IMR-90 (cell line): ENCODE measurements around the gene TCF12. TPM values are rescaled to one million over a fixed set of nuclear protein-coding genes. Genes with fewer than 3 reads are reported as not detected.

Experiments used
- ATAC-seq: fragments of 200-7000 bp; cut with Tn5 transposase; 2 replicates; pipeline ENCODE4 v1.9.1; 2020; ENCODE audit warnings: low read depth, mild to moderate bottlenecking, moderate library complexity
- BruUV-seq: library from RNA; stranded (reverse); fragments of 400-500 nt; replicated peaks from 2 replicates; lab custom pipeline; 2021; lab: Mats Ljungman, UMichigan
- CTCF ChIA-PET: fragments of 300-600 bp; formaldehyde crosslinking; extraction: SDS; loops from one replicate; lab custom pipeline; 2021; ENCODE audit warnings: antibody characterized with exemption; lab: Yijun Ruan, JAX
- POLR2A ChIA-PET: fragments of 300-600 bp; sonication (Branson Sonifier 250); formaldehyde crosslinking; loops from one replicate; lab custom pipeline; 2022; ENCODE audit warnings: antibody characterized with exemption; ENCODE audit not compliant: unreplicated experiment; lab: Charles Lee
- DNase-seq: peaks from one replicate; pipeline ENCODE4 v3.0.0; 2013
- H2AFZ ChIP-seq: replicated peaks from 2 replicates; pipeline ENCODE3; 2013; ENCODE audit warnings: low read length, mild to moderate bottlenecking; ENCODE audit not compliant: poor library complexity
- H2AK5ac ChIP-seq: 2 replicates; pipeline ENCODE4 v1.6.1; 2013; ENCODE audit warnings: low read depth, low read length, inconsistent platforms
- H2AK9ac ChIP-seq: replicated peaks from 2 replicates; pipeline ENCODE3; 2013; ENCODE audit warnings: mild to moderate bottlenecking, low read depth, low read length, moderate library complexity; ENCODE audit not compliant: poor library complexity
- H2BK120ac ChIP-seq: 2 replicates; pipeline ENCODE4 v1.6.1; 2013; ENCODE audit warnings: low read depth, low read length, inconsistent platforms
- H2BK15ac ChIP-seq: 3 replicates; pipeline ENCODE4 v1.6.1; 2013; ENCODE audit warnings: low read depth, low read length, inconsistent platforms
- H2BK20ac ChIP-seq: 2 replicates; pipeline ENCODE4 v1.6.1; 2013; ENCODE audit warnings: low read depth, mild to moderate bottlenecking, inconsistent platforms, low read length, moderate library complexity
- H2BK5ac ChIP-seq: 2 replicates; pipeline ENCODE4 v1.6.1; 2013; ENCODE audit warnings: mild to moderate bottlenecking, low read depth, low read length, inconsistent platforms; ENCODE audit not compliant: poor library complexity, severe bottlenecking
- H3K14ac ChIP-seq: replicated peaks from 2 replicates; pipeline ENCODE4 v1.6.1; 2013; ENCODE audit warnings: low read depth, low read length, inconsistent platforms
- H3K18ac ChIP-seq: 2 replicates; pipeline ENCODE4 v1.6.1; 2013; ENCODE audit warnings: low read depth, low read length, control low read depth
- H3K23ac ChIP-seq: 2 replicates; pipeline ENCODE4 v1.6.1; 2013; ENCODE audit warnings: low read depth, low read length, inconsistent platforms
- H3K27ac ChIP-seq: 2 replicates; pipeline ENCODE4 v1.5.1; 2013; ENCODE audit warnings: mild to moderate bottlenecking, control low read depth, low read length; ENCODE audit not compliant: insufficient read depth
- H3K27me3 ChIP-seq: 2 replicates; pipeline ENCODE4 v1.6.1; 2013; ENCODE audit warnings: low read length; ENCODE audit not compliant: control insufficient read depth, insufficient read depth
- H3K36me3 ChIP-seq: 2 replicates; pipeline ENCODE4 v1.6.1; 2013; ENCODE audit warnings: low read length, mixed read lengths; ENCODE audit not compliant: control insufficient read depth, insufficient read depth
- H3K4ac ChIP-seq: 2 replicates; pipeline ENCODE4 v1.6.1; 2013; ENCODE audit warnings: low read depth, low read length, inconsistent platforms
- H3K4me1 ChIP-seq: 2 replicates; pipeline ENCODE4 v1.6.1; 2013; ENCODE audit warnings: low read length, mixed read lengths; ENCODE audit not compliant: control insufficient read depth, insufficient read depth
- H3K4me2 ChIP-seq: 2 replicates; pipeline ENCODE4 v1.6.1; 2013; ENCODE audit warnings: low read depth, mild to moderate bottlenecking, control low read depth, low read length, moderate library complexity
- H3K4me3 ChIP-seq: 2 replicates; pipeline ENCODE4 v1.5.1; 2013; ENCODE audit warnings: low read depth, mild to moderate bottlenecking, control low read depth, low read length, moderate library complexity; ENCODE audit not compliant: insufficient read depth
- H3K56ac ChIP-seq: 2 replicates; pipeline ENCODE4 v1.6.1; 2013; ENCODE audit warnings: low read length, inconsistent platforms; ENCODE audit not compliant: insufficient read depth; ENCODE audit errors: extremely low read depth
- H3K79me1 ChIP-seq, 2 experiments: 2 replicates each; pipeline ENCODE4 v1.6.1; 2013; ENCODE audit warnings: low read length in 2 of 2, inconsistent platforms in 1 of 2, low read depth in 1 of 2
- H3K9ac ChIP-seq: 2 replicates; pipeline ENCODE4 v1.6.1; 2013; ENCODE audit warnings: low read depth, low read length, control low read depth
- H3K9me1 ChIP-seq: 2 replicates; pipeline ENCODE4 v1.6.1; 2013; ENCODE audit warnings: low read length, inconsistent platforms; ENCODE audit not compliant: insufficient read depth
- H3K9me3 ChIP-seq: 2 replicates; pipeline ENCODE4 v1.6.1; 2013; ENCODE audit warnings: low read length; ENCODE audit not compliant: control insufficient read depth, insufficient read depth
- H4K20me1 ChIP-seq: 2 replicates; pipeline ENCODE4 v1.6.1; 2013; ENCODE audit warnings: low read length, inconsistent platforms; ENCODE audit not compliant: insufficient read depth
- H4K5ac ChIP-seq: 2 replicates; pipeline ENCODE4 v1.6.1; 2013; ENCODE audit warnings: mild to moderate bottlenecking, low read depth, low read length, control low read depth
- H4K8ac ChIP-seq, 2 experiments: 2 replicates each; pipeline ENCODE4 v1.6.1; 2013; ENCODE audit warnings: low read depth in 2 of 2, low read length in 2 of 2, control low read depth in 1 of 2, inconsistent platforms in 1 of 2
- H4K91ac ChIP-seq: 2 replicates; pipeline ENCODE4 v1.6.1; 2013; ENCODE audit warnings: low read depth, low read length, inconsistent platforms; ENCODE audit not compliant: insufficient read depth
- BHLHE40 ChIP-seq: fragments of 150-350 bp; IDR thresholded peaks from 2 replicates; pipeline ENCODE4 v1.6.1; 2016; ENCODE audit warnings: mild to moderate bottlenecking, low read depth, low read length
- CEBPB ChIP-seq: IDR thresholded peaks from 2 replicates; pipeline ENCODE4 v1.6.1; 2012; ENCODE audit warnings: low read depth, low read length, improper control_type of control experiment
- CHD1 ChIP-seq: IDR thresholded peaks from 2 replicates; pipeline ENCODE4 v1.6.1; 2012; ENCODE audit warnings: low read depth, low read length, improper control_type of control experiment
- FOS ChIP-seq: fragments of 150-350 bp; IDR thresholded peaks from 2 replicates; pipeline ENCODE4 v1.6.1; 2016; ENCODE audit warnings: low read depth, low read length
- MAFK ChIP-seq: IDR thresholded peaks from 2 replicates; pipeline ENCODE4 v1.6.1; 2012; ENCODE audit warnings: low read depth, low read length, improper control_type of control experiment
- MAZ ChIP-seq: IDR thresholded peaks from 2 replicates; pipeline ENCODE4 v1.6.1; 2012; ENCODE audit warnings: low read depth, mild to moderate bottlenecking, low read length, improper control_type of control experiment, moderate library complexity, borderline replicate concordance
- MXI1 ChIP-seq: IDR thresholded peaks from 2 replicates; pipeline ENCODE4 v1.6.1; 2012; ENCODE audit warnings: low read depth, mild to moderate bottlenecking, low read length, moderate library complexity, borderline replicate concordance
- NFE2L2 ChIP-seq: fragments of 150-350 bp; IDR thresholded peaks from 2 replicates; pipeline ENCODE4 v1.6.1; 2016; ENCODE audit warnings: low read depth, mild to moderate bottlenecking, low read length
- POLR2A ChIP-seq: IDR thresholded peaks from 2 replicates; pipeline ENCODE4 v1.6.1; 2012; ENCODE audit warnings: mild to moderate bottlenecking, low read depth, low read length
- RAD21 ChIP-seq: IDR thresholded peaks from 2 replicates; pipeline ENCODE4 v1.6.1; 2012; ENCODE audit warnings: low read length, improper control_type of control experiment
- RCOR1 ChIP-seq: IDR thresholded peaks from 2 replicates; pipeline ENCODE4 v1.6.1; 2012; ENCODE audit warnings: mild to moderate bottlenecking, low read length, improper control_type of control experiment; ENCODE audit not compliant: insufficient replicate concordance
- RFX5 ChIP-seq: IDR thresholded peaks from 2 replicates; pipeline ENCODE4 v1.8.0; 2012; ENCODE audit warnings: low read depth, mild to moderate bottlenecking, low read length, moderate library complexity
- SMC3 ChIP-seq: fragments of 150-350 bp; IDR thresholded peaks from 2 replicates; pipeline ENCODE4 v1.6.1; 2016; ENCODE audit warnings: low read depth, mild to moderate bottlenecking, antibody characterized with exemption, low read length, moderate library complexity
- dilution Hi-C: fragments of 300-500 bp; cut with HindIII; formaldehyde crosslinking; loops from one replicate; pipeline ENCODE4 v1.14.3; 2018; ENCODE audit warnings: low sequenced_read_pairs; ENCODE audit not compliant: unreplicated experiment
- in situ Hi-C: fragments of 300-500 bp; cut with MboI; formaldehyde crosslinking; loops from 3 replicates; pipeline ENCODE4 v1.14.3; 2019; ENCODE audit warnings: low sequenced_read_pairs, inconsistent platforms, mixed read lengths
- intact Hi-C: fragments of 100-400 bp; cut with micrococcal nuclease; formaldehyde crosslinking; loops from 2 replicates; pipeline ENCODE4 v1.10.0; 2022
- polyA plus RNA-seq, 3 experiments: library from polyadenylated mRNA; depleted of rRNA; stranded (reverse); fragments of >200 nt; gene quantifications; 2 replicates each; pipeline ENCODE4 v1.2.3, GENCODE V29; 2012; ENCODE audit warnings: low replicate concordance in 1 of 3
- total RNA-seq: library from RNA; depleted of rRNA; stranded (reverse); fragments of >200 nt; gene quantifications from 2 replicates; pipeline ENCODE4 v1.2.3, GENCODE V29; 2012
- TF ChIP-seq, protein P1 (sequence below): fragments of 150-350 bp; IDR thresholded peaks from 2 replicates; pipeline ENCODE4 v1.6.1; 2017; ENCODE audit warnings: mild to moderate bottlenecking, antibody characterized with exemption, low read length, low read depth
- TF ChIP-seq, protein P2 (sequence below): conservative IDR thresholded peaks from 2 replicates; pipeline ENCODE4 v1.5.1; 2012; ENCODE audit warnings: mild to moderate bottlenecking, low read depth, low read length, improper control_type of control experiment
- TF ChIP-seq, protein P3 (sequence below): fragments of 150-350 bp; IDR thresholded peaks from 2 replicates; pipeline ENCODE4 v1.6.1; 2016; ENCODE audit warnings: low read depth, mild to moderate bottlenecking, low read length, moderate library complexity, borderline replicate concordance

TCF12 gene
- total and polyA plus RNA-seq, 2 of the 4 experiments (the other 2 are of a cell fraction): 79.4 to 160 TPM

DNA sequence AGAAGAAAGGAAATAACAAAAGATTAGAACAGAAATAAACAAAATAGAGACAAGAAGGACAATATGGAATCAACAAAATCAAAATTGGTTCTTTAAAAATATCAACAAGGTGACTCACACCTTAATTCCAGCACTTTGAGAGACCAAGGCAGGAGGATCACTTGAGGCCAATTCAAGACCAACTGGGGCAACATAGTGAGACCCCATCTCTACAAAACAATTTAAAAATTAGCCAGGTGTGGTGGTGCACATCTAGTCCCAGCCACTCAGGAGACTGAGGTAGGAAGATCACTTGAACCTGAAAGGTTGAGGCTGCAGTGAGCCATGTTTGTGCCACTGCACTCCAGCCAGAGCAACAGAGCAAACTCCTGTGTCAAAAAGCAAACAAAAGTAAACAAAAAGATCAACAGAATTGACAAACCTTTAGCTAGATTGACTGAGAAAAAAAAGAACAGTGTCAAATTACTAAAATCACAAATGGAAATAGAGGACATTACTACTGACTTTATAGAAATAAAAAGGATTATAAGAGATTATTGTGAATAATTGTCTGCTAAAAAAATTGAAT is 267.1 kb downstream of the TCF12 start:
- intact Hi-C loops (no loop called here), in situ Hi-C loops (no loop called here), dilution Hi-C loops (no loop called here)
- no peaks in the 10 kb centered on the region for H3K27me3 ChIP-seq
- H3K14ac ChIP-seq: no peak overlapping the region; the same call in 1 of the 2 replicates
- peaks cover 14 to 22% of the 10 kb centered on the region in 2 experiments for H3K79me1 ChIP-seq
- H4K8ac ChIP-seq: peak overlapping the region in 1 of 2 experiments; percentile 18; a peak in 2 of 4 replicates
- H2BK120ac ChIP-seq: no peak overlapping the region
- 0 out of 2 replicates have a peak overlapping the region, but pooled peaks have one; percentile 11 for H2AK5ac ChIP-seq
- H4K5ac ChIP-seq: peak overlapping the region; percentile 89
- H2BK15ac ChIP-seq: no peak overlapping the region
- POLR2A ChIA-PET: no interaction called here
- ATAC-seq: no peak
- no peak for DNase-seq
- H3K9me3 ChIP-seq: no peaks in the 10 kb centered on the region; the same call in 1 of the 2 replicates
- CTCF ChIA-PET: interaction anchor here (0.6 to 0.7 kb wide), 2 partner anchors 116 to 201 kb away, joined by 3 read pairs; no protein-coding TSS in a partner anchor
- H2AK9ac ChIP-seq: no peak overlapping the region
- peak overlapping the region; percentile 13; the same call in 1 of the 2 replicates for H3K27ac ChIP-seq
- H3K4me2 ChIP-seq: no peak overlapping the region
- H3K4ac ChIP-seq: peak overlapping the region; percentile 52
- no peak overlapping the region for H2AFZ ChIP-seq
- H2BK20ac ChIP-seq: peak overlapping the region; percentile 65
- no peaks in the 10 kb centered on the region for H4K20me1 ChIP-seq
- H3K9ac ChIP-seq: no peak overlapping the region
- no peak overlapping the region for H3K23ac ChIP-seq
- H3K4me3 ChIP-seq: no peak overlapping the region
- peaks cover 9% of the 10 kb centered on the region for H3K4me1 ChIP-seq
- no peak for TF ChIP-seq BHLHE40
- TF ChIP-seq MXI1: no peak
- TF ChIP-seq, protein P1, sequence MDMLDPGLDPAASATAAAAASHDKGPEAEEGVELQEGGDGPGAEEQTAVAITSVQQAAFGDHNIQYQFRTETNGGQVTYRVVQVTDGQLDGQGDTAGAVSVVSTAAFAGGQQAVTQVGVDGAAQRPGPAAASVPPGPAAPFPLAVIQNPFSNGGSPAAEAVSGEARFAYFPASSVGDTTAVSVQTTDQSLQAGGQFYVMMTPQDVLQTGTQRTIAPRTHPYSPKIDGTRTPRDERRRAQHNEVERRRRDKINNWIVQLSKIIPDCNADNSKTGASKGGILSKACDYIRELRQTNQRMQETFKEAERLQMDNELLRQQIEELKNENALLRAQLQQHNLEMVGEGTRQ: no peak
- no peak for TF ChIP-seq FOS
- no peak for TF ChIP-seq CHD1
- TF ChIP-seq, protein P2, sequence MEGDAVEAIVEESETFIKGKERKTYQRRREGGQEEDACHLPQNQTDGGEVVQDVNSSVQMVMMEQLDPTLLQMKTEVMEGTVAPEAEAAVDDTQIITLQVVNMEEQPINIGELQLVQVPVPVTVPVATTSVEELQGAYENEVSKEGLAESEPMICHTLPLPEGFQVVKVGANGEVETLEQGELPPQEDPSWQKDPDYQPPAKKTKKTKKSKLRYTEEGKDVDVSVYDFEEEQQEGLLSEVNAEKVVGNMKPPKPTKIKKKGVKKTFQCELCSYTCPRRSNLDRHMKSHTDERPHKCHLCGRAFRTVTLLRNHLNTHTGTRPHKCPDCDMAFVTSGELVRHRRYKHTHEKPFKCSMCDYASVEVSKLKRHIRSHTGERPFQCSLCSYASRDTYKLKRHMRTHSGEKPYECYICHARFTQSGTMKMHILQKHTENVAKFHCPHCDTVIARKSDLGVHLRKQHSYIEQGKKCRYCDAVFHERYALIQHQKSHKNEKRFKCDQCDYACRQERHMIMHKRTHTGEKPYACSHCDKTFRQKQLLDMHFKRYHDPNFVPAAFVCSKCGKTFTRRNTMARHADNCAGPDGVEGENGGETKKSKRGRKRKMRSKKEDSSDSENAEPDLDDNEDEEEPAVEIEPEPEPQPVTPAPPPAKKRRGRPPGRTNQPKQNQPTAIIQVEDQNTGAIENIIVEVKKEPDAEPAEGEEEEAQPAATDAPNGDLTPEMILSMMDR: no peak
- TF ChIP-seq, protein P3, sequence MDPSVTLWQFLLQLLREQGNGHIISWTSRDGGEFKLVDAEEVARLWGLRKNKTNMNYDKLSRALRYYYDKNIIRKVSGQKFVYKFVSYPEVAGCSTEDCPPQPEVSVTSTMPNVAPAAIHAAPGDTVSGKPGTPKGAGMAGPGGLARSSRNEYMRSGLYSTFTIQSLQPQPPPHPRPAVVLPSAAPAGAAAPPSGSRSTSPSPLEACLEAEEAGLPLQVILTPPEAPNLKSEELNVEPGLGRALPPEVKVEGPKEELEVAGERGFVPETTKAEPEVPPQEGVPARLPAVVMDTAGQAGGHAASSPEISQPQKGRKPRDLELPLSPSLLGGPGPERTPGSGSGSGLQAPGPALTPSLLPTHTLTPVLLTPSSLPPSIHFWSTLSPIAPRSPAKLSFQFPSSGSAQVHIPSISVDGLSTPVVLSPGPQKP: no peak
- no peak for TF ChIP-seq NFE2L2
- TF ChIP-seq RAD21: no peak
- TF ChIP-seq POLR2A: no peak
- no peak for TF ChIP-seq RFX5
- TF ChIP-seq CEBPB: no peak
- no peak for TF ChIP-seq MAFK
- TF ChIP-seq RCOR1: no peak
- TF ChIP-seq MAZ: no peak
- no peak for TF ChIP-seq SMC3
- H3K56ac ChIP-seq: no peak overlapping the region
- BruUV-seq: no TSS peak
- peak overlapping the region; percentile 21 for H2BK5ac ChIP-seq
- H4K91ac ChIP-seq: peak overlapping the region; percentile 15; the same call in 1 of the 2 replicates
- H3K18ac ChIP-seq: peak overlapping the region; percentile 89
- H3K9me1 ChIP-seq: peaks cover 3% of the 10 kb centered on the region; the same call in 1 of the 2 replicates
- peaks cover 5% of the 10 kb centered on the region; the same call in 1 of the 2 replicates for H3K36me3 ChIP-seq
